SH-SY5Y (cell line): ENCODE data around the gene C1QL2.

ENCODE experiments used
- GATA2 ChIP-seq: IDR thresholded peaks from 2 replicates; pipeline ENCODE4 v1.6.1; 2011; ENCODE audit warnings: mild to moderate bottlenecking, low read depth, low read length
- GATA3 ChIP-seq: IDR thresholded peaks from 2 replicates; pipeline ENCODE4 v1.6.1; 2011; ENCODE audit warnings: low read depth, mild to moderate bottlenecking, low read length, moderate library complexity

Gene C1QL2

GRCh38 chr2:119134775-119135174 is 23.8 kb downstream of the C1QL2 start:
- no peak for TF ChIP-seq GATA2
- TF ChIP-seq GATA3 = no peak

GRCh38 chr2:119126650-119127049 is 31.9 kb downstream of the C1QL2 start:
- no peak for TF ChIP-seq GATA3
- TF ChIP-seq GATA2 = no peak

- TF ChIP-seq GATA2 = no peak
- TF ChIP-seq GATA3 = no peak
These were observed 35.2 kb downstream of the C1QL2 start for GRCh38 chr2:119123389-119123788.

DNA sequence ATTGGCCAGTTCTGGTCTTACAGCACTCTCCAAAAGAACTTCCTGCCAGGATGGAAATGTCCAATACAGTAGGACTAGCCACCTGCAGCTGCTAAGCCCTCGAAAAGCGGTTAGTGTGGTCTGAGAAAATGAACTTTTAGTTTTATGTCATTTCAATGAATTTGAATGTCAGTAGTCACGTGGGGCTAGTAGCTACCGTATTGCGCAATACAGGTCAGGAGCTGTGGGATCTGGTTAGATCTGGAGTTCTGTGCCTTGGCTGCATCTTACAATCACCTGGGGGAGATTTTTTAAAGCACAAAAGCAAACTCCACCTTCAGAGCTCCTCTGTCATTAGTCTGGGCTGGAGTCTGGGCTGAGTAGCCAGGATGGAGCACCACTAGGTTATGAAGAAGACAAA is 35.9 kb downstream of the C1QL2 start:
- TF ChIP-seq GATA2 = no peak
- no peak for TF ChIP-seq GATA3

- TF ChIP-seq GATA2 (no peak), GATA3 (no peak)
These were observed 38.4 kb downstream of the C1QL2 start for GRCh38 chr2:119119999-119120756.

DNA sequence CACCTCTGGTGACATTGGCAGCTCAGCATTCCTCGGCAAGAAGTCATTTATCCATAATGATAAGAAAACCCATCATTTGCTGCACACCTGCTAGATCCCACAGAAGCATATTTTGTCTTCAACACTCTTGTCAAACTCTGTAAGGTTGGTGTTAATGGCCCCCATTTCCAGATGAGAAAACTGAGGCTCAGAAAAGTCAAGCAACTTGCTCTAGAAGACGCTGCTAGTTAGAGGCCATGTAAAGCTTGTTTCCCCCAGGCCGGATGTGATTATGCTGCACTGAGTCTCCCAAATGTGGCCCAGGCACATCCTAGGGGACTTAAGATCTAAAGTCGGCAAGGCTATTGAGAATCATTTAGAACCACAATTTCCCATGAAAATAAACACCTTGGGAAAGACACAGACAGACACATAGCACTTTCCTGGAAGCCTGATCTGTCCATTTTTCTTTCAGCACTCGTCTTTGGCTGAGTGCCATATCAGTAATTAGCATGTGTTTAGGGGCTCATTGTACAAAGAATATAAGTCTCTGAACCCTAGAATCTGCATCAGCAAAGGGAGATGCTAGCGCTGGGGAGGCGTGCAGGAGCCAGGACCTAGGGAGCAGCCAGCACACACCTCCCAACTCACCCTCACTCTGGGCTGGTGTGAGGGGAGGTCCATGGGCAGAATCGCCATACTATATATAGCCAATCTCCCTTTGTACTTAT is 39.3 kb downstream of the C1QL2 start:
- TF ChIP-seq GATA3 (no peak), GATA2 (no peak)

- TF ChIP-seq GATA2 (no peak), GATA3 (no peak)
These were observed 40.4 kb downstream of the C1QL2 start for GRCh38 chr2:119117891-119118882.

DNA sequence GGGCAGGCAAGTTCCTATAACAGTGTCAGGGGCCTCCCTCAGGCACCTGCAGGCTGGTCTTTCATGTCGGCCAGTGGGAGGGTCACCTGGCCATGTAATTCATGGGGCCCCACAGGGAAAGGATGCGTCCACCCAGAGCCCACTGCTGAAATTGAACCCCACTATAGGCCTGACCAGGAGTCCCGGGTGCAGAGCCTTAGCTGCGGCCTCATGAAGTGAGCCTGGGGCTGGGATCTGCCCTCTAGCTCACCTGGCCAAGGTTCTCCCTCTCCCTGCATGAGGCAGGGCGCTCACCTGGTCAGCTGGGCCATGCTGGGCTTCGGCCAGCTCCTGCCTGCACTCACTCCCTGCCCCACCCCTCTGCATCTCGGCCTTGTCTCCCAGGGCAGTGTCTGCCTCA is 41.1 kb downstream of the C1QL2 start:
- TF ChIP-seq GATA3 = no peak
- no peak for TF ChIP-seq GATA2

DNA sequence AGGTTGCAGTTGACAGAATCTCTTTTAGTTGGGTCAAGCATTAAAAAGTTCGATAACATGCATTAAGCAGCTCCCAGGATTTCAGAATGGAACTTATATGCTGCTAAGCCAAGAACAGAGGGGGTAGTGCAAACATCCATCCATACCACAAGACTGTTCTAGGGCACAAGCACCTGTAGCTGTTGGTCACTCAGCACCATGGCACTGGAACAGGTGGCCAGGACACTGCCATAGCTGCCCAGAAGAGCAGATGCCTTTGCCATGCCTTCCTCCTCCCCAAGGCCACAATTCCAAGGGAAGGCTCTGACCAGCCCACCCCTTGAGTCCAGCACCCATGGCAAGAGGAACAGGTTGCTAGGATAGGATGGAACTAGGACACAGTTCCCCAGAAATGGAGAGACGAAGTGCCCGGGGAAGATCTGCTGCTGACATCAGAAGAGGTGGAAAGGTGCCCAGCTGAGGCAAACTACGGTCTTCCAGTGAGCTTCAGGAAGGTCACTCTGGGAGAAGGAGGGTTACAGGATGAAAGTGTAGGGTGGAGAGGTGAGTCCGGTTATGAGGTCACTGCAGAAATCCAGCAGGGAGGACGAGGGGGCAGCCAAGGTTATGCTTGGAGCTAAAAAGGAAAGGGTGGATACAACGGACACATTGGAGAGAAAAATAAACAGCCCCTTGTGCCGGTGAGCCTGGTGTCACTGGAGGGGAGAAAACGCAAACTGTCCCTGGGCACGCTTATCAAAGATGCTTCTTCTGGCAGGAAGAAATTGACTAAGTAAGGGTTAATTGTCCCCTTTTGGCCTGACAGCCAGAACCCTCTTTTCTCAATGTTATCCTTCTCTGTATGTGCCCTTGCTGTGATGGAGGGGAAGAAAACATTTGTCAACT is 41.9 kb downstream of the C1QL2 start:
- no peak for TF ChIP-seq GATA3
- no peak for TF ChIP-seq GATA2

- TF ChIP-seq GATA2 = no peak
- TF ChIP-seq GATA3 = no peak
These were observed 44.3 kb downstream of the C1QL2 start for GRCh38 chr2:119114266-119114665.

DNA sequence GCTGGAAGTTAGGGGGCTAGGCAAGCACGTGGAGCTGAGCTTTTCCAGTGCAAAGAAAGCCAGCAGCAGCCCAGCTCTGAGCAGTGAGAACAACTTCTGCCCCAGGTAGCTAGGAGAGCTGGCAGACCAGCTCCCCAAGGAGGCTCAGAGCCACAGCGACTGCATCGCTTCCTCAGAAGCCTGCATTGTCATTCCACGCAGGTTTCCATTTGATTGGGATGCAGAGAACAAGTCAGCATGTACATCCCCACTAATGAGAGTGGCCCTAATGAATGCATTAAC is 45.1 kb downstream of the C1QL2 start:
- TF ChIP-seq GATA2 (no peak), GATA3 (no peak)

DNA sequence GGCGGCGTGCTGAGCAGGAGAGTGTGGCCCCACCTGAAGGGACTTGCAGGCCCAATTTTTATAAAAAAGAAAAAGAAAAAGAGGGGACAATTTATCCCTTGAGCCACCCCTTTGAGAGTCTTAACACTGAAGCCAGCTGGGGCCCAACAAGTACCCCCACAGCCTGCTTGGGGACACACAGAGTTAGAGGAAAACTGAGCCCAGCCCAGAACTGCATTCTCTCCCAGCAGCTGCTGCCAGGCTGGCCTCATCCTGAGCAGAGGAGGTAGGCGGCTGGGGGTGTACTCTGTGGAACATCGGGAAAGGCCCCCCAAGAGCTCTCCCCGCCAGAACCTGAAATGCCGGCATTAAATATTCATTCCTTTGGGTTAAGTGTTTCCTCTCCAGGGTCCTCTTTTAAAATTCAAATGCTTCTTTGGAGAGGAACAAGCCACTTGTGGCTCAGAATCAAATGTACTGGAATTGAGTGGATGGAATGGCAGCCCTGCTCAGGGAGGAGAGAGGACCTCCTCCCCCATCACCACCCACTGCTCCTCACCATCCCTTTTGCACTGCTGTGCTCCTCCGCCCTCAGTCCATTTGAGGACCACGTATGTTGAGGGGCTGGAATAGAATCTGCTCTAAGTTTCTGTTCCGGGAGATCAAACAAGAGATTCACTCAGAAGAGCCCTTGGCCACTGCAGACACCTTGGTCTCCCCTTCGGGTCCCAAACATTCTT is 45.6 kb downstream of the C1QL2 start:
- TF ChIP-seq GATA3 (no peak), GATA2 (no peak)

- no peak for TF ChIP-seq GATA3
- no peak for TF ChIP-seq GATA2
These were observed 46.3 kb downstream of the C1QL2 start for GRCh38 chr2:119112230-119112629.
